Measurements from ENCODE around the gene SIGLEC9.

The SIGLEC9 gene

DNA sequence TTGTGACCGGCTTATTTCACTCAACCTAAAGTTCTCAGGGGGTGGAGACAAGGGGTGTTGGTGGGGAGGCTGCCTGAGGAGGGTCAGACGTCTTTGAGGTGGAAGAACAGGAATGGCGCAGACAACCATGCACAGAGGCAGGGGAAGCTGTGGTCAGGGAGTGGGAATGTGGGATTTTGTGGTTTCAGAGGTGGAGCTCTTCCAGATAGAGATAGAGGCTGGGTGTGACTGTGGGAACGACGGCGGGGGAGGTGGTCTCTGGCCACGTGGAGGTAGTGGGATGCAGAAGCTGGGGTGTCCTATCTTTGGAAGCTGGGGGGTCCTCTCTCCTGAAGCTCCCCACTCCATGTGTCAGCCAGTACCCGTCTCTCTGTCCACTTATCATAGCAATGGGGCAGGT lies 34.2 kb upstream of the SIGLEC9 start:
- peaks cover 3% of the 10 kb centered on the region for H3K27me3 ChIP-seq (ENCODE audit: insufficient read depth, low read length)
- H3K9me3 ChIP-seq (ENCODE audit: low read length), result no peaks in the 10 kb centered on the region
- no peak overlapping the region for H2AFZ ChIP-seq (ENCODE audit: low read depth, low read length)
- no peaks in the 10 kb centered on the region for H3K36me3 ChIP-seq (ENCODE audit: insufficient read depth, low read length)
- no peak overlapping the region for H3K4me3 ChIP-seq (ENCODE audit: low read length)
- no peaks in the 10 kb centered on the region for H3K4me1 ChIP-seq (ENCODE audit: insufficient read depth, low read length)

DNA sequence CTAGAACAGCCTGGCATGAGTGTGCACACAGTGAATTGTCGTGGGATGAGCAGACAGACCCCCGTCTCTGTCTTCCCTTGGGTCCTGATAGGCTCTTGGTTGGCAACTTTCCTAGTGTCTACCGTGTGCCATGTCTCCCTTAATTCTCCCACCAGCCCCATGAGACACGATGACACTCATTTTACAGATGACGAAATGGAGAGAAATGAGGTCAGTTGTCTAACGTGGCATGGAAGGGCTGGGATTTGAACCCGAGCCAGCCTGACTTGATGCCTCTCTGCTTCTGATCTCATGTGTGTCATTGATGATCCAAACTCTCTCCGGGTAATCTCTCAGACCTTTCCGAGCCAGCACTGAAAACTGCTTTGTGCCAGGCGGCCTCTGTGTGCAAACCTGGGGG lies 33.6 kb upstream of the SIGLEC9 start:
- Histone ChIP-seq H3K4me1 (ENCODE audit: insufficient read depth, low read length) (no peaks in the 10 kb centered on the region), H2AFZ (ENCODE audit: low read depth, low read length) (no peak overlapping the region), H3K27me3 (ENCODE audit: insufficient read depth, low read length) (peaks cover 3% of the 10 kb centered on the region), H3K4me3 (ENCODE audit: low read length) (no peak overlapping the region), H3K9me3 (ENCODE audit: low read length) (no peaks in the 10 kb centered on the region), H3K36me3 (ENCODE audit: insufficient read depth, low read length) (no peaks in the 10 kb centered on the region)

DNA sequence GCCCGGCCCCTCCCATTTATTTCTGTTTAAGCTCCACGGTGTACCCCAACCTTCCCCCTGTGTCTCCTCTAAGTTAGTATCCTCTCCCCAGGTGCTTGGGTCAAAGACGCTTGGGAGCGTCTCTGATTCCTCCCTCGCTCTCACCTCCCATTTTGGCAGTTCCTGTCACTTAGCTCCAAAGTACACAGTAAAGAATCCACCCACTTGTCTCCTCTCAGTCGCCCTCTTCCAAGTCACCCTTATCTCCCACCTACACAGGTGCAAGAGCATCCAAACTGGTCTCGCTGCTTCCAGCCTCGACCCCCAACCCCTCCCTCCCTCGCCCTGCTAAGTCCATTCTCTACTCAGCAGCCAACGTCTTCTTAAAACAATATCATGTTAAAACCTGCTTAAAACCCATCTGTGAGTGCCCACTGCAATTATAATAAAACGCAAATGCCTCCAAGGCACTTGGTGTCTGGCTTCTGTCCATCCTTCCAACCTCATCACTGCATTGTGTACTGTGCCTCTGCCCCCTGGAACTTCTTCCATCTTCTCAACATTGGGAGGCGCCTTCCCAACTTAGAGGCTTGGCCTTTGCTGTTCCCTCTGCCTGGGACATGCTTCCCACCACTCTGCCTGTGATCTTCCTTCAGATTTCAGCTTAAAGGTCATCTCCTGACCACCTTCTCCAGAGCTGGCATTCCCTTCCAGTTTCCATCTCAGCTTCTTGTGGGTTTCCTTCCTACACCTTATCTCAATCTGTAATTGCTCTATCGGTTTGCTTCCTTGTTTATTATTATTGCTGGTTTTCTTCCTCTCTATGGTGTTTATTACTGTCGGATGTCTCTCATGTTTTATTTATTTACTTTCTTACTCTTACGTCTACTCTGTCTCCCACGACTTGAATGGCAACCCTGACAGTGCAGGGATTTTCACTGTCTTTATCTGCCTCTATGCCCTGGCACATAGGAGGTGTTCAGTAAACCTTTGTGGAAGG lies 32.5 kb upstream of the SIGLEC9 start:
- Histone ChIP-seq H3K4me1 (ENCODE audit: insufficient read depth, low read length) (no peaks in the 10 kb centered on the region), H3K36me3 (ENCODE audit: insufficient read depth, low read length) (no peaks in the 10 kb centered on the region), H3K4me3 (ENCODE audit: low read length) (no peak overlapping the region), H3K27me3 (ENCODE audit: insufficient read depth, low read length) (no peaks in the 10 kb centered on the region), H3K9me3 (ENCODE audit: low read length) (no peaks in the 10 kb centered on the region), H2AFZ (ENCODE audit: low read depth, low read length) (no peak overlapping the region)

DNA sequence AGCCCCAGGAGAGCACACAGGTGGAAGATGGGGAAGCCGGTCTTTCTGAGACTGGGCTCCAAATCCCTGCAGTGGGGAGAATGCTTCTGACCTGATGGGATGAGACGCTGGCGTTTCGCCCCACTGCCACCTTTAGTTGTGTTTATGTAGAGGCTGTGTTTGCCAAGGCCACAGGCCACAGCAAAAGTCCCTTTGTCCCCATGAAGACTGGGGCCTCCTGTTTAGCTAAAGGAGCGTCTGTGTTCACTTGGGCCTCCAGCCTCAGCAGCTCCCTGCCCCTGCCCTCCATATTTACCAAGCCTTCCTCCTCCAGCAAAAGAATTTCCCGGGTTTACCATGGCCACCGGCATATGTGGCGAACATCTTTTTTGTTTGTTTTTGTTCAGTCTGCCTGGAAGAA lies 31.6 kb upstream of the SIGLEC9 start:
- Histone ChIP-seq H3K4me3 (ENCODE audit: low read length) (no peak overlapping the region), H3K36me3 (ENCODE audit: insufficient read depth, low read length) (peaks cover 5% of the 10 kb centered on the region), H3K9me3 (ENCODE audit: low read length) (no peaks in the 10 kb centered on the region), H2AFZ (ENCODE audit: low read depth, low read length) (no peak overlapping the region), H3K27me3 (ENCODE audit: insufficient read depth, low read length) (no peaks in the 10 kb centered on the region), H3K4me1 (ENCODE audit: insufficient read depth, low read length) (no peaks in the 10 kb centered on the region)

DNA sequence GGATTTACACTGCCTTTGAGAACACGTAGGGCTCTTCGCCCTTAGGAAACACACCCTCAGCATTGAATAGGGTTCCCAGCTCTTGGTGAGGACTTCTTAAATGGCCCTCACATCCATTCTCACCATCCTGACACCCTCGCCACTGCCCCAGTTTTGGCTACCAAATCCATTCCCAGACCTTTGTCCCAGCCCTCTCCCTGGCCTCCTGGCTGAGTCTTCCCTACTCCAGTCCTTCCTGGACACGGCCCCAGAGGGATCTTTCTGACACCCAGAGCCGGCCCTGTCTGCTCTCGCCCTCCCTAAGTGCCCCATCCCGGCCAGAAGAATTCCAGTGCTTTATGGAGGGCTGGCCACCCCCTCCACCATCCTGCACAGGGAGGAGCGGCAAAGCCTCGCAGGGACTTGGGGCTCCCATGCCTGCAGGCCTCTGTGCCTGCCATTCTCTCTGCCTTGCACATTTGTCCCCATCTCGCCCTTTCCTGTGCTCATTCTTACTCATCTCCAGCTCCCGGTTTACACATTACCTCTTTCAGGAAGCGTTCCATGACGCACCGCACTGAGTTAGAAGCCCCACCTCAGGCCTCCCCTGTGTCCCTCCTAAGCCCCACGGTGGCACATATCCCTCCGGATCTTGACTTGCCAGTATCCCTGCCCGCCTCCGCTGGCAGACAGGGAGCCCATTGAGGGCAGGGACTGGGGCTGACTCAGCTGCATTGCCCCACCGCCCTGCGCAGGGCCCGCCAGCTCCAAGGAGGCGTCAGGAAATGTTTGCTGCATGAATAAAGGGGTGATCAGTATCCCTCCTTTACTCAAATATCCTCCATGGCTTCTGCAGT lies 31.0 kb upstream of the SIGLEC9 start:
- no peaks in the 10 kb centered on the region for H3K9me3 ChIP-seq (ENCODE audit: low read length)
- no peaks in the 10 kb centered on the region for H3K4me1 ChIP-seq (ENCODE audit: insufficient read depth, low read length)
- no peaks in the 10 kb centered on the region for H3K27me3 ChIP-seq (ENCODE audit: insufficient read depth, low read length)
- H2AFZ ChIP-seq (ENCODE audit: low read depth, low read length), result no peak overlapping the region
- no peak overlapping the region for H3K4me3 ChIP-seq (ENCODE audit: low read length)
- peaks cover 7% of the 10 kb centered on the region for H3K36me3 ChIP-seq (ENCODE audit: insufficient read depth, low read length)

DNA sequence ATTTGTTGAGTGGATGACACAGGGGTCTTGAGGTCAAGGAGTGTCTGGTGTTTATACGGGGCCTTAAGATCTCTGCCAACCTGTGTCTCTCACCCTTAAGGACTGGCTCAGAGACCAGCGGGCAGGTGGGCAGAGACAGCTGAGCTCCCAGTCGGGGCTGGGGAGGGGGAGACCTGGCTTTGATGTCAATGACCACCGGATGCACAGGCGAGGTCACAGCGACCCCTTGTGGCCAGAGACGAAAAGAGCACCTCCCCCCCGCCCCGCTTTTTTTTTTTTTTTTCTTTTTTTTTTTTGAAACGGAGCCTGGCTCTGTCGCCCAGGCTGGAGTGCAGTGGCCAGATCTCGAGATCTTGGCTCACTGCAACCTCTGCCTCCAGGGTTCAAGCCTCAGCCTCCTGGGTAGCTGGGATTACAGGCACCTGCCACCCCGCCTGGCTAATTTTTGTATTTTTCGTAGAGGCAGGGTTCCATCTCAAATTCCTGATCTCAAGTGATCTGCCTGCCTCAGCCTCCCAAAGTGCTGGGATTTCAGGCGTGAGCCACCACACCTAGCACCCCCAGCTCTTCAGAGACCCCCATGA lies 29.9 kb upstream of the SIGLEC9 start:
- Histone ChIP-seq H3K4me1 (ENCODE audit: insufficient read depth, low read length) (no peaks in the 10 kb centered on the region), H3K27me3 (ENCODE audit: insufficient read depth, low read length) (no peaks in the 10 kb centered on the region), H3K36me3 (ENCODE audit: insufficient read depth, low read length) (peaks cover 12% of the 10 kb centered on the region), H3K4me3 (ENCODE audit: low read length) (no peak overlapping the region), H3K9me3 (ENCODE audit: low read length) (no peaks in the 10 kb centered on the region), H2AFZ (ENCODE audit: low read depth, low read length) (no peak overlapping the region)

DNA sequence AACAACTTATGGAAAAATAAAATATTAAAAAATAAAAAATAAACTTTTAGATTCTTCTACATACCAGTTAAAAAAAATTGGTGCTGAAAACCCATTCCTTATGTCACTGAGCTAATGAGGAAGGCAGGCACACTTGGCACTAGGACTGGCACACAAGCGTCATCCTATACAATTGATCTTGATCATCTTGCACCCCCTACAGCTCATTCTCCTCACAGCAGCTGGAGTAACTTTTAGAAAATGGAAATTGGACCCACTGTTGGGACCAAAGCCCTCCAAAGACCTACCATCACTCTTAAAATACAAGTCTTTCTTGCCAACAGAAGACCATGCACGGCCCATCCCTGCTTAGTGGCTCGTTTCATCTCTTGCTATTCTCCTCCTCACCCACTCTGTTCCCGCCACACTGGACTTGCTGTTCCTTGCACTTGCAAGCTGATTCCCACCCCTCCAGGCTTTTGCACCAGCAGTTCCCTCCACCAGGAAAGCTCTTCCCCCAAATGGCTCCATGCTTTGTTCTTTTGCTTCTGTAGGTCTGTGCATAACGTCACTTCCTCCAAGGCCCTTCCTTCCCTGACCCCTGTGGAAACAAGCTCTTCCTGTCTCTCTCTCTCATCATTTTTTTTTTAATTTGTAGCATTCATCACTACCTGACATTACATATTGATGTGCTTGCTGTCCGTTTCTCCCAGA lies 28.1 kb upstream of the SIGLEC9 start:
- H3K36me3 ChIP-seq (ENCODE audit: insufficient read depth, low read length), result peaks cover 12% of the 10 kb centered on the region
- no peaks in the 10 kb centered on the region for H3K9me3 ChIP-seq (ENCODE audit: low read length)
- H2AFZ ChIP-seq (ENCODE audit: low read depth, low read length), result no peak overlapping the region
- H3K4me1 ChIP-seq (ENCODE audit: insufficient read depth, low read length), result no peaks in the 10 kb centered on the region
- H3K27me3 ChIP-seq (ENCODE audit: insufficient read depth, low read length), result no peaks in the 10 kb centered on the region
- H3K4me3 ChIP-seq (ENCODE audit: low read length), result no peak overlapping the region

DNA sequence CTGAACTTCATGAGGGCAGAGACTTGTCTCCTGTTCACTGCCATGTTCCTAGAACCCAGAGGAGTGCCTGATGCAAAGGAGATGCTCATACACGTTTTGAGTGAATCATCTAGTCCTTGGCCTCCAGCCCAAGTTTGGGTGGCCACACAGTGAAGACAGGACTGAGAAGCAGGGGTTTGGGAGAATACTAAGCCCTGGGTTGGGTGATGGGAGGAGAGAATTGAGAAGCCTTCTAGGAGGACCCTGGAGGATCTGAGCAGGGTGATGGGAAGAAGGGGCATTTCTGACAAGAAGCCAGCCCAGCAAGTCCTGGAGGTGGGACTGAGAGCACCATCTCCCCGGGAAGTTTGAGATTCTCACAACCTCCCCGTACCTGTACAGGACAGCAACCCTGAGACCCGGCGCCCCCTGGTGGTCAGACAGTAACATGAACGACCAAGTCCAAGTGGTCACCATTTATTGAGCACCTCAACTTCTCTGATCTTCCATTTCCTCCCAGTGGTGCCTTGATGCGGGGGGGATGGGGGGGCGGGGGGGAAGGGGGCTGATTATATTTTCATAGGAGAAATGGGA lies 27.5 kb upstream of the SIGLEC9 start:
- Histone ChIP-seq H3K27me3 (ENCODE audit: insufficient read depth, low read length) (no peaks in the 10 kb centered on the region), H3K4me3 (ENCODE audit: low read length) (no peak overlapping the region), H2AFZ (ENCODE audit: low read depth, low read length) (no peak overlapping the region), H3K9me3 (ENCODE audit: low read length) (no peaks in the 10 kb centered on the region), H3K4me1 (ENCODE audit: insufficient read depth, low read length) (no peaks in the 10 kb centered on the region), H3K36me3 (ENCODE audit: insufficient read depth, low read length) (peaks cover 15% of the 10 kb centered on the region)

DNA sequence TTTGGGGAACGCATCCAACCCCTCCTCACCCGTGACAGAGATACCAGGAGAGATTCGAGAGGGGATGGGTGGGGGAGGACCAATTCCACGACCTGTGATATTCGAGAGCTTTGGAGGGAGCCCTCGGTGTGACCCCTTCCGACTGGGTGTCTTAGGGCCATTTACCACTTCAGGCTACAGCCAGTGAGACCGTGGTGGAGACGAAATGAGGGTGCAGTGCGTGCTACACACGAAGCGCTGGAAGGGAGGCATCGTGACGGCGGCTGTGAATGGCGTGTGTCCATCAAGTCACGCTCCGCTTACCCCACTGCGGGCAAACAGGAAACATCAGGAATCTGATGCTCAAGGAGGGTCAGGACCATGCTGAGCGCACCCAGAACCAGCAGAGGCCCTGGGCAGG lies 26.9 kb upstream of the SIGLEC9 start:
- Histone ChIP-seq H2AFZ (ENCODE audit: low read depth, low read length) (no peak overlapping the region), H3K9me3 (ENCODE audit: low read length) (no peaks in the 10 kb centered on the region), H3K4me3 (ENCODE audit: low read length) (no peak overlapping the region), H3K27me3 (ENCODE audit: insufficient read depth, low read length) (no peaks in the 10 kb centered on the region), H3K4me1 (ENCODE audit: insufficient read depth, low read length) (no peaks in the 10 kb centered on the region), H3K36me3 (ENCODE audit: insufficient read depth, low read length) (peaks cover 20% of the 10 kb centered on the region)

DNA sequence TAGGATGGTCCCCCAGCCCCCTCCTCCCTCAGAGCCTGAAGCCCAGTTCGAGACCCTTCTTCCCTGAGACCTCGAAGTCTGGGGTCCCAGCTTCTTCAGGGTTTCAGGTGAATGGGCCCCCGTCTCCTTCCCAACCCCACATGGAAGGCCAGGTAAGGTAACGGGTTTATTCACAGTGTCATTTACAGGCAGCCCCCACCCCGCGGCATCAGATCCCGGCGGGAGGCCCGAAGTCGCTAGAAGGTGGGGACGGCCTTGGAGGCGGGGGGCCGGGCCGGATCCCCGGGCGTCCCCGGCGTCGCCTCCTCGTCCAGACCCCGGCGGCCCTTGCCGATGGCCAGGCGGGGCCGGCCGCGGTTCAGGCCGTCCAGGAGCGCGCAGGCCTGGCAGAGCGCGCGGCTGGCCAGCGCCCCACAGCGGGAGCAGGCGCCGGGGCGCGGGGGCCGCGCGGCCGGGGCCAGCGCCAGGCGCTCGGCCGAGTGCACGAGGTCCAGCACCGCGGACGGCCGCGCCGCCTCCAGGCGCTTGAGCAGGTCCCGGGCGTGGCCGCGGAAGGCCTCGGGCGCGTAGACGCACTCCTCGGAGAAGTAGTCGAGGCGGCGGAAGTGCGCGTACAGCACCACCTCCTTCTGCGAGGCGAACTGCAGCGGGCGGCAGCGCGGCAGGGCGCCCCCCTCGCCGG lies 26.2 kb upstream of the SIGLEC9 start:
- H3K27me3 ChIP-seq (ENCODE audit: insufficient read depth, low read length), result no peaks in the 10 kb centered on the region
- H3K36me3 ChIP-seq (ENCODE audit: insufficient read depth, low read length), result peaks cover 23% of the 10 kb centered on the region

DNA sequence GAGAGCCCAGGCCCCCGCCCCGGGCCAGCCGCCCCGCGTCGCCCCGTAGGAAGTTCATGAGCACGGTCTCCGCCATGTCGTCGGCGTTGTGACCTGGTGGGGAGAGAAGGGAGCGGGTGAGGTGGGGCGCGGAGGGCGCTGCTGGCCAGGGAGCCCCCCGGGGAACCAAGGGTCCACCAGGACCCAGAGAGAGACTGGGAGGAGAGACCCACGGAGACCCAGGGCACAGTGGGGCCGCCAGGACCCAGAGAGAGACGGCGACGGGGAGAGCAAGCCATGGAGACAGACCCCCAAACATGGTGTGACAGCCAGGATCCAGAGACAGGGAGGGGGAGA lies 25.7 kb upstream of the SIGLEC9 start:
- Histone ChIP-seq H2AFZ (ENCODE audit: low read depth, low read length) (no peak overlapping the region), H3K4me1 (ENCODE audit: insufficient read depth, low read length) (no peaks in the 10 kb centered on the region)

More for the DNA sequence above, 26.2 kb upstream of the SIGLEC9 start:
- no peak overlapping the region for H3K4me3 ChIP-seq (ENCODE audit: low read length)
- no peaks in the 10 kb centered on the region for H3K9me3 ChIP-seq (ENCODE audit: low read length)
- H2AFZ ChIP-seq (ENCODE audit: low read depth, low read length), result no peak overlapping the region
- H3K4me1 ChIP-seq (ENCODE audit: insufficient read depth, low read length), result no peaks in the 10 kb centered on the region

DNA sequence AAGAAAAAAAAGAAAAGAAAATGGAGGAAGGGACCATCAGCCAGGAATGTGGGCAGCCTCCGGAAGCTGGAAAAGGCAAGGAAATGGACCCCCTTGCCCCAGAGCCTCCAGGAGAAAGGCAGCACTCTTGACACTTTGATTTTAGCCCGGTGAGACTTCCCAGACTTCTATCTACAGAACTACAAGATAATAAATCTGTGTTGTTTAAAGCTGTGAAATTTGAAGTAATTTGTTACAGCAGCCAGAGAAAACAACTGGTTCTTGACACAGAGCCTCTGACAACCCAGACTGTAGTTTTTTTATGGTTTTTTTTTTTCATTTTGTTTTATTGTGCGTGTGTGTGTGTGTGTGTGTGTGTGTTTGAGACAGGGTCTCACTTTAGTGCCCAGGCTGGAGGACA lies 24.1 kb upstream of the SIGLEC9 start:
- no peaks in the 10 kb centered on the region for H3K27me3 ChIP-seq (ENCODE audit: insufficient read depth, low read length)
- peaks cover 27% of the 10 kb centered on the region for H3K36me3 ChIP-seq (ENCODE audit: insufficient read depth, low read length)
- no peak overlapping the region for H2AFZ ChIP-seq (ENCODE audit: low read depth, low read length)
- no peak overlapping the region for H3K4me3 ChIP-seq (ENCODE audit: low read length)
- no peaks in the 10 kb centered on the region for H3K9me3 ChIP-seq (ENCODE audit: low read length)
- H3K4me1 ChIP-seq (ENCODE audit: insufficient read depth, low read length), result no peaks in the 10 kb centered on the region

More for the DNA sequence above, 25.7 kb upstream of the SIGLEC9 start:
- no peak overlapping the region for H3K4me3 ChIP-seq (ENCODE audit: low read length)
- H3K27me3 ChIP-seq (ENCODE audit: insufficient read depth, low read length), result no peaks in the 10 kb centered on the region
- H3K36me3 ChIP-seq (ENCODE audit: insufficient read depth, low read length), result peaks cover 27% of the 10 kb centered on the region
- H3K9me3 ChIP-seq (ENCODE audit: low read length), result no peaks in the 10 kb centered on the region
